OCI-LY7 (cell line): ENCODE measurements around the gene EIPR1. TPM values are rescaled to one million over a fixed set of nuclear protein-coding genes. Genes with fewer than 3 reads are reported as not detected.
A peak's percentile ranks its signal among the peaks of the same experiment; 100 is the strongest.

Experiments
- BruUV-seq: library from RNA; stranded (reverse); fragments of 400-500 nt; replicated peaks from 2 replicates; lab custom pipeline; 2021; lab: Mats Ljungman, UMichigan
- CTCF ChIA-PET: fragments of 300-600 bp; sonication (Branson Sonifier 250); formaldehyde crosslinking; loops from one replicate; lab custom pipeline; 2022; ENCODE audit warnings: antibody characterized with exemption; ENCODE audit not compliant: unreplicated experiment; lab: Charles Lee
- POLR2A ChIA-PET: fragments of 300-600 bp; sonication (Branson Sonifier 250); formaldehyde crosslinking; loops from one replicate; lab custom pipeline; 2022; ENCODE audit warnings: antibody characterized with exemption; lab: Charles Lee
- DNase-seq: peaks from one replicate; pipeline ENCODE4 v3.0.0-alpha.2; 2015; ENCODE audit warnings: low spot score
- H2AFZ ChIP-seq: fragments of 200-600 bp; sonication (generic), shearing (Covaris generic); 2 replicates; pipeline ENCODE4 v1.6.1; 2014; ENCODE audit warnings: mild to moderate bottlenecking, antibody characterized with exemption, low read length, moderate library complexity
- H3K27ac ChIP-seq: fragments of 200-600 bp; sonication (generic); 2 replicates; pipeline ENCODE4 v1.5.1; 2014; ENCODE audit warnings: mixed run types, low read depth, mild to moderate bottlenecking, moderate library complexity, low read length, inconsistent platforms; ENCODE audit not compliant: poor library complexity, severe bottlenecking
- H3K36me3 ChIP-seq: fragments of 200-600 bp; sonication (generic); 2 replicates; pipeline ENCODE4 v1.6.1; 2014; ENCODE audit warnings: mild to moderate bottlenecking, antibody characterized with exemption, low read length, moderate library complexity, mixed read lengths; ENCODE audit not compliant: insufficient read depth
- H3K4me1 ChIP-seq: fragments of 200-600 bp; sonication (generic); 2 replicates; pipeline ENCODE4 v1.5.1; 2014; ENCODE audit warnings: mild to moderate bottlenecking, low read length; ENCODE audit not compliant: insufficient read depth, poor library complexity, severe bottlenecking
- H3K4me2 ChIP-seq: fragments of 200-600 bp; sonication (generic); 2 replicates; pipeline ENCODE4 v1.6.1; 2014; ENCODE audit warnings: mild to moderate bottlenecking, low read length
- H3K4me3 ChIP-seq: fragments of 200-600 bp; sonication (generic); 2 replicates; pipeline ENCODE4 v1.5.1; 2014; ENCODE audit warnings: mild to moderate bottlenecking, low read depth, low read length; ENCODE audit not compliant: poor library complexity, severe bottlenecking
- H3K79me2 ChIP-seq: fragments of 200-600 bp; sonication (generic); 2 replicates; pipeline ENCODE4 v1.6.1; 2016; ENCODE audit warnings: low read depth, mild to moderate bottlenecking, low read length, moderate library complexity, mixed read lengths; ENCODE audit not compliant: insufficient read depth
- H3K9me2 ChIP-seq: fragments of 200-600 bp; sonication (generic); 2 replicates; pipeline ENCODE4 v1.6.1; 2016; ENCODE audit warnings: mild to moderate bottlenecking, low read length, mixed read lengths; ENCODE audit not compliant: insufficient read depth
- H3K9me3 ChIP-seq: fragments of 200-600 bp; sonication (generic); 2 replicates; pipeline ENCODE4 v1.6.1; 2014; ENCODE audit warnings: mild to moderate bottlenecking, mixed run types, low read length, mixed read lengths
- H4K20me1 ChIP-seq: fragments of 200-600 bp; sonication (generic); 2 replicates; pipeline ENCODE4 v1.6.1; 2014; ENCODE audit warnings: mild to moderate bottlenecking, antibody characterized with exemption, low read length, moderate library complexity, mixed read lengths; ENCODE audit not compliant: insufficient read depth
- EZH2phosphoT487 ChIP-seq: fragments of 200-600 bp; sonication (generic); IDR thresholded peaks from 2 replicates; pipeline ENCODE4 v1.6.1; 2018; ENCODE audit warnings: low read depth, borderline replicate concordance, mild to moderate bottlenecking, mixed run types, antibody characterized with exemption, low read length, moderate library complexity, mixed read lengths
- intact Hi-C: fragments of 100-400 bp; cut with micrococcal nuclease; formaldehyde crosslinking; loops from one replicate; pipeline ENCODE4 v1.10.0; 2022; ENCODE audit not compliant: unreplicated experiment
- total RNA-seq, 2 experiments: library from RNA; depleted of rRNA in 1 of 2; stranded (reverse); fragments of >200 nt in 1 of 2; shearing (Covaris generic) in 1 of 2; gene quantifications; 2 replicates each; pipeline ENCODE4 v1.2.3, GENCODE V29; 2014 to 2022
- TF ChIP-seq, protein P1 (sequence below): fragments of 200-600 bp; sonication (generic); conservative IDR thresholded peaks from 2 replicates; pipeline ENCODE4 v1.5.1; 2014; ENCODE audit warnings: mild to moderate bottlenecking, antibody characterized with exemption, low read length, moderate library complexity, mixed read lengths

EIPR1 gene
- total RNA-seq, 2 experiments from 2014 or later: 60.5 to 61.7 TPM

DNA sequence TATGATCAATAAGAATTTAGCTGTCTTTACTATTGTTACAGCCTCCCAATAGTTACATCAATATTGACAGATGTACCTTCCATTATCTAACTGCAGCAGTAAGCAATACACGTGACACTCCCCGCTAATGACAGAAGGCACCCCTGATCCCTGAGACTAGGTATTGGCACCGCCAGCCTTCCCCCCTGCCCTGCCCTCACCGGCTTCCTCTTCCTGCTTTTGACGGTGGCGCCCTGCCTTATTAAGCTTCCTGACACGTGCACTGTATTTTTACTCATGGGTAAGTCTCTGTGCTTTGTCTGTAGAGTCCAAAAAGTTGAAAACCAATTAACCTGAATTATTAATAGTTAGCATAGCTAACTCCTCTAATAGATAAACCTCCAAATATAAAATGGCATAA, 223.5 kb downstream of the EIPR1 start:
- Histone ChIP-seq H3K79me2 (no peaks in the 10 kb centered on the region), H2AFZ (peak overlapping the region; percentile 45; the same call in 1 of the 2 replicates), H3K36me3 (peaks cover 4% of the 10 kb centered on the region; the same call in 1 of the 2 replicates), H3K9me3 (no peaks in the 10 kb centered on the region), H3K27ac (peak overlapping the region; percentile 78), H3K4me3 (peak overlapping the region; percentile 27), H3K4me2 (peak overlapping the region; percentile 56), H3K9me2 (no peaks in the 10 kb centered on the region), H4K20me1 (no peaks in the 10 kb centered on the region), H3K4me1 (peaks cover 68% of the 10 kb centered on the region)
- peak; percentile 79 for DNase-seq
- no TSS peak for BruUV-seq
- intact Hi-C loops: loop anchor here (5.0 kb wide), 2 partner anchors 223 to 408 kb away; partner anchors contain the start of genes EIPR1 and TRAPPC12
- ChIA-PET POLR2A (interaction anchor here (0.6 to 1.9 kb wide), 4 partner anchors 9 to 438 kb away, joined by 3 to 13 read pairs (median 3); no protein-coding TSS in a partner anchor), CTCF (interaction anchor here (0.7 to 1.3 kb wide), 3 partner anchors 10 to 151 kb away, joined by 3 read pairs; no protein-coding TSS in a partner anchor)
- TF ChIP-seq, protein P1, sequence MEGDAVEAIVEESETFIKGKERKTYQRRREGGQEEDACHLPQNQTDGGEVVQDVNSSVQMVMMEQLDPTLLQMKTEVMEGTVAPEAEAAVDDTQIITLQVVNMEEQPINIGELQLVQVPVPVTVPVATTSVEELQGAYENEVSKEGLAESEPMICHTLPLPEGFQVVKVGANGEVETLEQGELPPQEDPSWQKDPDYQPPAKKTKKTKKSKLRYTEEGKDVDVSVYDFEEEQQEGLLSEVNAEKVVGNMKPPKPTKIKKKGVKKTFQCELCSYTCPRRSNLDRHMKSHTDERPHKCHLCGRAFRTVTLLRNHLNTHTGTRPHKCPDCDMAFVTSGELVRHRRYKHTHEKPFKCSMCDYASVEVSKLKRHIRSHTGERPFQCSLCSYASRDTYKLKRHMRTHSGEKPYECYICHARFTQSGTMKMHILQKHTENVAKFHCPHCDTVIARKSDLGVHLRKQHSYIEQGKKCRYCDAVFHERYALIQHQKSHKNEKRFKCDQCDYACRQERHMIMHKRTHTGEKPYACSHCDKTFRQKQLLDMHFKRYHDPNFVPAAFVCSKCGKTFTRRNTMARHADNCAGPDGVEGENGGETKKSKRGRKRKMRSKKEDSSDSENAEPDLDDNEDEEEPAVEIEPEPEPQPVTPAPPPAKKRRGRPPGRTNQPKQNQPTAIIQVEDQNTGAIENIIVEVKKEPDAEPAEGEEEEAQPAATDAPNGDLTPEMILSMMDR: no peak
- no peak for TF ChIP-seq EZH2phosphoT487

DNA sequence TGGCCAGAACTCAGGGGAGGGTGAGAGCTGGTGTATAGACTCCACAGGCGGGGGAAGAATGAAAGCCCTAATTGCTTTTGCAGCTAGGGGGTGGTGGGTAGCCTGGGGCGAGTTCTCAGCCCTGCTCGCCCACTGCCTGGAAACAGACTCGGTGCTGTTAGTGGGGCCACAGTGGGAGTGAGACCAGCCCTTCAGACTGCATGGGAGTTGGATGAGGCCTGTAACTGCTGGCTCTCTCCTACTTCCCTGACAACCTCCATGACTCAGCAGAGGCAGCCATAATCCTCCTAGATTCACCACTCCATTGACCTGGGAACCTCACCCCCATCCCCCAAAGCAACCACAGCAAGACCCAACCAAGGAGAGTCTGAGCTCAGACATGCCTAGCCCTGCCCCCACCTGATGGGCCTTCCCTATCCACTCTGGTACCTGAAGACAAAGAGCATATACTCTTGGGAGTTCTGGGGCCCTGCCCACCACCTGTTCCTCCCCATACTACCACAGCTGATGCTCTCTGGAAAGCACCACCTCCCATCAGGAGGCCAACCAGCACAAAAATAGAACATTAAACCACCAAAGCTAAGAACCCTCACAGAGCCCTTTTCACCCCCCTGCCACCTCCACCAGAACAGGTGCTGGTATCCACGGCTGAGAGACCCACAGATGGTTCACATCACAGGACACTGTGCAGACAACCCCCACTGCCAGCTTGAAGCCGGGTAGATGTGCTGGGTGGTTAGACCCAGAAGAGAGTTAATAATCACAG, 226.3 kb downstream of the EIPR1 start:
- CTCF ChIA-PET: interaction anchor here (0.6 kb wide), 1 partner anchor 14 kb away, joined by 3 read pairs; no protein-coding TSS in a partner anchor
- Histone ChIP-seq H3K9me2 (no peaks in the 10 kb centered on the region), H3K27ac (peak overlapping the region; percentile 96), H3K4me2 (peak overlapping the region; percentile 63), H2AFZ (no peak overlapping the region; the same call in 1 of the 2 replicates), H3K36me3 (peaks cover 4% of the 10 kb centered on the region; the same call in 1 of the 2 replicates), H3K79me2 (no peaks in the 10 kb centered on the region), H3K4me3 (peak overlapping the region; percentile 42), H4K20me1 (no peaks in the 10 kb centered on the region), H3K4me1 (peaks cover 87% of the 10 kb centered on the region), H3K9me3 (no peaks in the 10 kb centered on the region)
- POLR2A ChIA-PET: interaction anchor here (0.5 to 2.3 kb wide), 7 partner anchors 10 to 458 kb away, joined by 3 to 5 read pairs (median 4); no protein-coding TSS in a partner anchor
- intact Hi-C loops: loop anchor here (1.0 to 5.0 kb wide), 3 partner anchors 150 to 411 kb away; partner anchors contain the start of genes EIPR1 and TRAPPC12
- no peak for TF ChIP-seq EZH2phosphoT487
- TF ChIP-seq, protein P1: peak; percentile 33; the same call in 1 of the 2 replicates
- no TSS peak for BruUV-seq
- peak; percentile 95 for DNase-seq
